Astrocyte of the spinal cord (primary cell): ENCODE results near the gene GAL3ST3.
A peak's percentile ranks its signal among the peaks of the same experiment; 100 is the strongest.

Experiments
- DNase-seq: peaks from one replicate; pipeline ENCODE4 v3.0.0; 2011; ENCODE audit warnings: low read depth, low spot score
- H3K4me3 ChIP-seq: 2 replicates; pipeline ENCODE4 v1.5.1; 2011; ENCODE audit warnings: low read depth, mild to moderate bottlenecking, low read length, moderate library complexity
- in situ Hi-C: cut with HindIII; loops from 2 replicates; pipeline ENCODE4 v1.10.0; 2017; ENCODE audit warnings: low sequenced_read_pairs
- TF ChIP-seq, protein P1 (sequence below): IDR thresholded peaks from 2 replicates; pipeline ENCODE4 v1.5.1; 2012; ENCODE audit warnings: low read depth, mild to moderate bottlenecking, low read length, inconsistent platforms

The GAL3ST3 gene

DNA sequence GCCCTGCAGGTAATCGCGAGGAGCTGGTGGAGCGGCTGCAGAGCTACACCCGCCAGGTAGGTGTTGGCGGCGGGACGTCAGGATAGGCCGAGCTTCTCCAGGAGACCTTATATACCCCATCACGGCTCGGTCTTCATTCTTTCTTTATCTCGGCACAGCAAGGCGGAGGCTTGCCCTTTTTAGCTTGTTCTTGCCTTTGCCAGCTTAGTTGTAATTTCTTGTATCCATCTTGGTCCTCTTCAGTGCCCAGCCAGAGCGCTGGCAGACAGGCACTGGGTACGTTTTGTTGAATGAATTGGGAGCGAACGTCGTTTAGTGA is 3.7 kb upstream of the GAL3ST3 start:
- TF ChIP-seq, protein P1, sequence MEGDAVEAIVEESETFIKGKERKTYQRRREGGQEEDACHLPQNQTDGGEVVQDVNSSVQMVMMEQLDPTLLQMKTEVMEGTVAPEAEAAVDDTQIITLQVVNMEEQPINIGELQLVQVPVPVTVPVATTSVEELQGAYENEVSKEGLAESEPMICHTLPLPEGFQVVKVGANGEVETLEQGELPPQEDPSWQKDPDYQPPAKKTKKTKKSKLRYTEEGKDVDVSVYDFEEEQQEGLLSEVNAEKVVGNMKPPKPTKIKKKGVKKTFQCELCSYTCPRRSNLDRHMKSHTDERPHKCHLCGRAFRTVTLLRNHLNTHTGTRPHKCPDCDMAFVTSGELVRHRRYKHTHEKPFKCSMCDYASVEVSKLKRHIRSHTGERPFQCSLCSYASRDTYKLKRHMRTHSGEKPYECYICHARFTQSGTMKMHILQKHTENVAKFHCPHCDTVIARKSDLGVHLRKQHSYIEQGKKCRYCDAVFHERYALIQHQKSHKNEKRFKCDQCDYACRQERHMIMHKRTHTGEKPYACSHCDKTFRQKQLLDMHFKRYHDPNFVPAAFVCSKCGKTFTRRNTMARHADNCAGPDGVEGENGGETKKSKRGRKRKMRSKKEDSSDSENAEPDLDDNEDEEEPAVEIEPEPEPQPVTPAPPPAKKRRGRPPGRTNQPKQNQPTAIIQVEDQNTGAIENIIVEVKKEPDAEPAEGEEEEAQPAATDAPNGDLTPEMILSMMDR = no peak
- no peak for DNase-seq
- peak overlapping the region; percentile 94 for H3K4me3 ChIP-seq
- in situ Hi-C loops = no loop called here

DNA sequence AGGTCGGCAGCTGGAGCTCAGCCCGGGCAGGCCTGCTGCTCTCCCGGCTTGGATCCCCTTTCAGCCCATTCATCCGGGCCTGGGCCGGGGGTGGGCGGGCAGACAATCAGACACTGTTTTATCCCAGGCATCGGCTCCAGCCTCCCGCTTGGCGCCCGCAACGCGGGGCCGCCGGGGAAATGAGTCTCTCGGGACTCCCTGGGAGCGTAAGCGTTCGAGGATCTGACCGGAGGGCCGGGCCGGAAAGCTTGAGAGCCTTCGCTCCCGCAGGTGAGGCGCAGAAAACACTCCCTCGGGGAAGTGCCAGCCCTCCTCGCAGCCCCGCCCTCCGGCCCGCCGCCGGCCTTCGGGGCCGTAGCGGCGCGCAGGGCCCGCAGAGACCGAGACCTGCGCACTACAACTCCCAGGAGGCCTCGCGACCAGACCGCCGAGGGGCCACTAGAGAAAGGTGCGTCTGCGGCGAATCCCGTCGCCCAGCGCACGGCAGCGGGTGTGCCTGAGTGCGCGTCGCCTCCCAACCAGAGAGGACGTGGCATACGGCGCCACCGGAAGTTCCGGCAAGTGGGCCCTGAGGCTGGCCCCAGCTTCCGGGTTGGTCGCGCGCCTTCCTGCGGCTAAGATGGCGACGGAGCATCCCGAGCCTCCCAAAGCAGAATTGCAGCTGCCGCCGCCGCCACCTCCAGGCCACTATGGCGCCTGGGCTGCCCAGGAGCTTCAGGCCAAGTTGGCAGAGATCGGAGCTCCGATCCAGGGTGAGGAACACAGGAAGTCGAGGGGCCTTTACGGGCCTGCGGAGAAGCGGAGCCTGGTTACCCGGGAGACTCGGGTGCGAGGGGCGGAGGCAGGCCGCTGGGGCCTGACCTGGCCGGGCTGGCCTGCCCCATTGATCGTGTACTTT is 3.1 kb upstream of the GAL3ST3 start, which contains the start of gene SF3B2:
SF3B2 (plus strand) TSS at position 599 of the 898 bp plus-strand sequence; CDS start at position 620, 21 bp downstream.
- peak within 1 kb of the TSS; percentile 94 for H3K4me3 ChIP-seq
- DNase-seq = peak; percentile 99
- TF ChIP-seq, protein P1 = no peak
- in situ Hi-C loops = no loop called here

DNA sequence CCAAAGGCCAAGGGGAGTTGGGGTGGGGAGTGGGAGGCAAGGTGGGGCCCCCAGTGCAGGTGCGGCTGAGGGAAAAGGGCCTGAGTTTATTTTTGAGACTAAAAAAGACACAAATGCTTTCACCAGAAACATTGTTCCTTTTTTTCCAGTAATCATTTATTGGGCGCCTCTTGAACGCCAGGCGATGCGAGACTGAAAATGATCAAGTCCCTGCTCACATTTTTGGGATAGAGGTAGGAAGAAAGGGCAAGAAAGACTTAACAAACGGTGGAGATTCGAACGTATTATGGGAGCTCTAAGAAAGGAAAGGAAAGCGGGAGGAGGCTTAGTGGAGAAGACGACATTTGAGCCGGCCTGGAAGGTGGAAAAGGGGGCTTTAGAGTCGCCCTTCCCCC is 2.4 kb upstream of the GAL3ST3 start:
- no peak for DNase-seq
- H3K4me3 ChIP-seq = peak overlapping the region; percentile 94
- in situ Hi-C loops = no loop called here
- TF ChIP-seq, protein P1 = no peak

DNA sequence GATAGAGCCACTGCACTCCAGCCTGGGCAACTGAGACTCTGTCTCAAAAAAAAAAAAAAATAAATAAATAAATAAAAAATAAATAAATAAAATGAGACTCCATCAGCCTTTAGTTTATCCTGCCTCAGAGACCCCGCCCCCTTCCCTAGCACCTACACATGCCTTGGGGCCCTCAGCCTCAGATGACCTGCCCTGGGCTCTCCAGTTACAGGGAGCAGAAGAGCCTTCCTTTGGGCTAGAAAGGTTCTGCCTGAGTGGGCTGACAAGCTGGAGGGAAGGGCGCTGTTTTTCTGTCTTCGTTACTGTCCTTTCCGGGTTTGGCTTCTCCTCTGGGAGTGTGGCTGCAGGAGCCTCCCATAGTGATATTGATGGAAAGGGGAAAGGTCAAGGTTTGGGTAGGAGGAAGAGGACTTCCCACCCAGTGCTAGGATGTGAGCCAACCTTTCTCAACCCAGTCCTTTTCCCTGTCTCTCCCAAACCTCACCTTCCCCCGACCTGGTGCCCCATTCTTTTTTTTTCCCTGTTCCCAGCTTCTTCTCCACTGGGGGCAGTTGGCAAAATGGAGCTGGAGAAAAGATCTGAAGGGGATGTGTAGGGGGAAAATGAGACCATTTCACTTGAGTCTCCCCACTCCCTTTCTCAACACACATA is 1.7 kb upstream of the GAL3ST3 start:
- in situ Hi-C loops = no loop called here
- TF ChIP-seq, protein P1 = no peak
- no peak overlapping the region for H3K4me3 ChIP-seq
- no peak for DNase-seq

DNA sequence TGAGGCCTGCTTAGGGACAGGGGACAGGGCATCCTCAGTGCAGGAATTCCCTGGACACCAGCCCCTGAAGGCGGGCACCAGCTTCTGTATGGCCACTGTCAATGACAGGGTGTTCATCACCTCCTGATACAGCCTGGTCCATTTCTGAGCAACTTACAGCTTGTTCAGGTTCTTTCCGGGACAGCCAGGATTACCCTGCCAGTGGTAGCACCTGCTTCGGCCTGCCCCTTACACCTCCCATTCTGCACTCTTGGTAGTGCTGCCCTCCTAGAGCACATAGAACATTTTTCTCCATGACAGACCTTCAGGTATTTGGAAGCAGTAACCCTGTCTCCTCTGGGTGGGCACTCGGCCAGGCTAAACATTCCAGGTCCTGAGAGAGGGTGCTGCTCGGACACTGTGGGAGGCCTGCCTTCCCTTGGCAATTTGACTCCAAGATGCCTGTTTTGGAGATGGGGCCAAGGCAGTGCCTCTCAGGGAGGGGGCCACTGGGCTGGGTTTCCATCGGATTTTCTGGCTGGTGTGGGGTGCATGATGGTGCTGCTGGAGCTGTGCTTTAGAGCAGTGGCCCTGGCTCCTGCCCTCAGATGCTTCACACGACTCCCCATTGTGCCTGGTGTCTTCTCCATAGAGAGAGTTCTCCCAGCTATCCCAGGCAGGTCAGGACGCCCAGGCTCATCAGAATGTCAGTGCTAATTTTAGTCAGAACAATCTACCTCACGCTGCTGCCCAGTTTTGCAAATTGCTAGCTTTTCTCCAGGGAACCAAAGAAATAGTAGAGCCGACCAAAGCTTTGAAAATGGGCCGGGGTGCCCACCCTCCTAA is 1.2 kb downstream of the GAL3ST3 start:
- DNase-seq = no peak
- in situ Hi-C loops = no loop called here
- H3K4me3 ChIP-seq = no peak overlapping the region
- TF ChIP-seq, protein P1 = no peak

DNA sequence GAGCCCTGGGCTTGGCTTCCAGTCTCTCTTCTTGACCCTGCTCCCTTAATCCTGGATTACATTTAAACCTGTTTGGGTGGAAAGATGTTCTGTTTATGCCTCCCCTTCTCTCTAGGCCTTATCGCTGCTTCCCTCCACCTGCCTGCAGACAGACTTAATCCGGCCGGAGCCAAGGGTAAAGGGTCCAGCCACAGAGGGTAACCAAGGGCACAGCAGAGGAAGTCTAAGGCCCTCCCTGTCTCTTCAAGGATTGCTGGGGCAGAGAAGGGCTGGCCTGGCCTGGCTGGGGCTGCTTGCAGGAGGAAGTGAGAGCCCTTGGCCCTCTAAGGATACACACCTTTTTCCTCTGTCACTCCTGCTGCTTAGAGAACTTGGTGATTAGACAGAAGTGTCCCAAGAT is 2.1 kb downstream of the GAL3ST3 start:
- no peak overlapping the region for H3K4me3 ChIP-seq
- TF ChIP-seq, protein P1 = no peak
- in situ Hi-C loops = no loop called here
- DNase-seq = no peak
